ENCODE measurements around the gene SSU72.

SSU72 gene

GRCh38 chr1:1577367-1578011 lies 2.8 kb upstream of the SSU72 start:
- peaks cover 18% of the 10 kb centered on the region for H3K79me2 ChIP-seq (ENCODE audit: insufficient read depth, low read length)
- H2AFZ ChIP-seq (ENCODE audit: low read length) = no peak overlapping the region
- peaks cover 19% of the 10 kb centered on the region for H3K4me1 ChIP-seq (ENCODE audit: insufficient read depth, low read length, severe bottlenecking)
- H4K20me1 ChIP-seq (ENCODE audit: insufficient read depth, low read length) = no peaks in the 10 kb centered on the region
- H3K9me3 ChIP-seq (ENCODE audit: low read length) = no peaks in the 10 kb centered on the region
- H3K27ac ChIP-seq (ENCODE audit: low read depth, low read length, poor library complexity, severe bottlenecking) = no peak overlapping the region
- no peak overlapping the region for H3K4me2 ChIP-seq (ENCODE audit: low read length)
- H3K9me2 ChIP-seq (ENCODE audit: low read depth, low read length) = no peaks in the 10 kb centered on the region
- H3K36me3 ChIP-seq (ENCODE audit: insufficient read depth, low read length) = peaks cover 6% of the 10 kb centered on the region; the same call in 1 of the 2 replicates
- TF ChIP-seq EZH2 (IDR thresholded peaks at IDR 0.05; ENCODE audit: borderline replicate concordance, low read length) = no peak
- TF ChIP-seq, protein P1, sequence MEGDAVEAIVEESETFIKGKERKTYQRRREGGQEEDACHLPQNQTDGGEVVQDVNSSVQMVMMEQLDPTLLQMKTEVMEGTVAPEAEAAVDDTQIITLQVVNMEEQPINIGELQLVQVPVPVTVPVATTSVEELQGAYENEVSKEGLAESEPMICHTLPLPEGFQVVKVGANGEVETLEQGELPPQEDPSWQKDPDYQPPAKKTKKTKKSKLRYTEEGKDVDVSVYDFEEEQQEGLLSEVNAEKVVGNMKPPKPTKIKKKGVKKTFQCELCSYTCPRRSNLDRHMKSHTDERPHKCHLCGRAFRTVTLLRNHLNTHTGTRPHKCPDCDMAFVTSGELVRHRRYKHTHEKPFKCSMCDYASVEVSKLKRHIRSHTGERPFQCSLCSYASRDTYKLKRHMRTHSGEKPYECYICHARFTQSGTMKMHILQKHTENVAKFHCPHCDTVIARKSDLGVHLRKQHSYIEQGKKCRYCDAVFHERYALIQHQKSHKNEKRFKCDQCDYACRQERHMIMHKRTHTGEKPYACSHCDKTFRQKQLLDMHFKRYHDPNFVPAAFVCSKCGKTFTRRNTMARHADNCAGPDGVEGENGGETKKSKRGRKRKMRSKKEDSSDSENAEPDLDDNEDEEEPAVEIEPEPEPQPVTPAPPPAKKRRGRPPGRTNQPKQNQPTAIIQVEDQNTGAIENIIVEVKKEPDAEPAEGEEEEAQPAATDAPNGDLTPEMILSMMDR (IDR thresholded peaks at IDR 0.05; ENCODE audit: low read length) = no peak
- H3K27me3 ChIP-seq (ENCODE audit: insufficient read depth, low read length) = peaks cover 13% of the 10 kb centered on the region; the same call in 1 of the 2 replicates
- no peak overlapping the region for H3K4me3 ChIP-seq (ENCODE audit: low read depth, low read length, poor library complexity, severe bottlenecking)
- no peaks in the 10 kb centered on the region for H3F3A ChIP-seq (ENCODE audit: insufficient read depth, low read length)
- no peak overlapping the region for H3K9ac ChIP-seq (ENCODE audit: low read length)

DNA sequence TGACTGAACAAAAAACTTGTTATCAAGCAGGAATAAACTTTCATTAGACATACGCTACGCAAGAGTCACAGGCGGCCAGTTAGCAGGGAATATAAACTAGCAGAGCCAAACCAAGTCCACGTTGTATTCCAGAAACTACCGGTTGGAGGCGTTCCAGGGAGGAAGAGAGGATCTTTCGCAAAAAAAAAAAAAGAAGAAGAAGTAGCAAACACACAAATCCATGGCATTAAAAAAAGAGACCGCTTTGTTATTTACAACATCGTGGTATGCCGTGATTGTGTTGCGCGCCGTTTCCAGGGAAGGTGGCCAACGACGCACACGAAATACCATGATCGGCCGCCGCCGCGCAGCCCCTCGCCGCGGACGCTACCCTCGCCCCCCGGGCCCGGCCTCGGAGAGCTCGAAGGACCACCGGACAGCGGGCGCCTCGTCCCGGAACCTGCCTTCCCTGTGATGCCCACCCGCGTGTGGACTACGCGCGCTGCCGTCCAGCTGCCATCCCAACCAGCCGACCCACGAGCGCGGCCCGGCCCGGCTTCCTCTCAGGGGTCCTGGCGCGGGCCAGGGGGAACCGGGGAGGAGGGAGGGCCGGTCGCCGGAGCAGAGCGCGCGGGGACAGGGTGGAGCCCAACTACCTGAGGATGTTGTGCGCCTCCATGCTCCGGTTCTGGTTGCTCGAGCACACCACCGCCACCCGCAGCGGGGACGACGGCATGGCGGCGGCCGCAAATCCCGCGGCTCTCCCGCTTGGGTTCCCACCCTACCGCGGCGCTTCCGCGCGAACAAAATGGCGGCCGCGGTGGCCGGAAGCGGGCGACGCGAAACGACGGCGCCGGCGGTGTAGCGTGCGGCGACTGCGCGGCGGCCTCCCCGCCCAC lies 581 bp downstream of the SSU72 start:
- TF ChIP-seq, protein P1 (IDR thresholded peaks at IDR 0.05; ENCODE audit: low read length) = 0 out of 2 replicates have a peak, but pooled peaks have one; percentile 11
- TF ChIP-seq EZH2 (IDR thresholded peaks at IDR 0.05; ENCODE audit: borderline replicate concordance, low read length) = no peak
- peak overlapping the region; percentile 100 for H3K9ac ChIP-seq (ENCODE audit: low read length)
- H3F3A ChIP-seq (ENCODE audit: insufficient read depth, low read length) = no peaks in the 10 kb centered on the region
- H3K27me3 ChIP-seq (ENCODE audit: insufficient read depth, low read length) = peaks cover 13% of the 10 kb centered on the region; the same call in 1 of the 2 replicates
- H3K9me2 ChIP-seq (ENCODE audit: low read depth, low read length) = no peaks in the 10 kb centered on the region
- no peak overlapping the region for H3K27ac ChIP-seq (ENCODE audit: low read depth, low read length, poor library complexity, severe bottlenecking)
- H4K20me1 ChIP-seq (ENCODE audit: insufficient read depth, low read length) = no peaks in the 10 kb centered on the region
- peaks cover 31% of the 10 kb centered on the region for H3K36me3 ChIP-seq (ENCODE audit: insufficient read depth, low read length)
- H2AFZ ChIP-seq (ENCODE audit: low read length) = no peak overlapping the region
- peak overlapping the region; percentile 89 for H3K4me2 ChIP-seq (ENCODE audit: low read length)
- H3K4me3 ChIP-seq (ENCODE audit: low read depth, low read length, poor library complexity, severe bottlenecking) = peak overlapping the region; percentile 99
- peaks cover 52% of the 10 kb centered on the region for H3K79me2 ChIP-seq (ENCODE audit: insufficient read depth, low read length)
- H3K4me1 ChIP-seq (ENCODE audit: insufficient read depth, low read length, severe bottlenecking) = peaks cover 26% of the 10 kb centered on the region
- H3K9me3 ChIP-seq (ENCODE audit: low read length) = no peaks in the 10 kb centered on the region

- Histone ChIP-seq H3K9ac (ENCODE audit: low read length) (no peak overlapping the region), H3K27ac (ENCODE audit: low read depth, low read length, poor library complexity, severe bottlenecking) (no peak overlapping the region), H3K36me3 (ENCODE audit: insufficient read depth, low read length) (peaks cover 60% of the 10 kb centered on the region)
Measured at GRCh38 chr1:1569341-1569740, 5.3 kb downstream of the SSU72 start.

More at GRCh38 chr1:1569341-1569740, 5.3 kb downstream of the SSU72 start:
- Histone ChIP-seq H2AFZ (ENCODE audit: low read length) (no peak overlapping the region), H3K4me2 (ENCODE audit: low read length) (no peak overlapping the region), H3K9me3 (ENCODE audit: low read length) (no peaks in the 10 kb centered on the region), H3K27me3 (ENCODE audit: insufficient read depth, low read length) (no peaks in the 10 kb centered on the region), H3K4me1 (ENCODE audit: insufficient read depth, low read length, severe bottlenecking) (peaks cover 18% of the 10 kb centered on the region), H3K79me2 (ENCODE audit: insufficient read depth, low read length) (peaks cover 88% of the 10 kb centered on the region), H3K4me3 (ENCODE audit: low read depth, low read length, poor library complexity, severe bottlenecking) (no peak overlapping the region), H4K20me1 (ENCODE audit: insufficient read depth, low read length) (no peaks in the 10 kb centered on the region), H3K9me2 (ENCODE audit: low read depth, low read length) (no peaks in the 10 kb centered on the region), H3F3A (ENCODE audit: insufficient read depth, low read length) (no peaks in the 10 kb centered on the region)
- TF ChIP-seq, protein P1 (IDR thresholded peaks at IDR 0.05; ENCODE audit: low read length) = no peak
- no peak for TF ChIP-seq EZH2 (IDR thresholded peaks at IDR 0.05; ENCODE audit: borderline replicate concordance, low read length)

Data from OCI-LY1 (cell line).